Neural crest cell (in vitro differentiated cells): ENCODE measurements around the gene BASP1. TPM values are rescaled to one million over a fixed set of nuclear protein-coding genes. Genes with fewer than 3 reads are reported as not detected.

Experiments used
- DNase-seq: peaks from one replicate; pipeline ENCODE4 v3.0.0; 2021; ENCODE audit warnings: low read depth, mixed read lengths, low spot score
- H3K27ac Mint-ChIP-seq: one replicate; pipeline ENCODE4 v1.8.0; 2021; ENCODE audit warnings: mild to moderate bottlenecking, mixed read lengths; ENCODE audit not compliant: unreplicated experiment
- H3K27me3 Mint-ChIP-seq: 2 replicates; pipeline ENCODE4 v1.8.0; 2021; ENCODE audit warnings: low read depth, mild to moderate bottlenecking, mixed read lengths
- H3K36me3 Mint-ChIP-seq: 2 replicates; pipeline ENCODE4 v1.8.0; 2021; ENCODE audit warnings: low read depth, mild to moderate bottlenecking, mixed read lengths
- H3K4me1 Mint-ChIP-seq: 2 replicates; pipeline ENCODE4 v1.8.0; 2021; ENCODE audit warnings: mixed read lengths
- H3K4me3 Mint-ChIP-seq: one replicate; pipeline ENCODE4 v1.8.0; 2021; ENCODE audit warnings: mild to moderate bottlenecking, mixed read lengths
- H3K9me3 Mint-ChIP-seq: 2 replicates; pipeline ENCODE4 v1.8.0; 2021; ENCODE audit warnings: mixed read lengths
- CTCF ChIP-seq: fragments of 200-600 bp; sonication (generic); conservative IDR thresholded peaks from 2 replicates; pipeline ENCODE4 v1.5.0; 2021; ENCODE audit warnings: antibody characterized with exemption, mild to moderate bottlenecking
- total RNA-seq: library from RNA; stranded (reverse); gene quantifications from 2 replicates; pipeline ENCODE4 v1.2.1, GENCODE V29; 2021

Gene BASP1
- total RNA-seq, 1 donor from 2014 or later = 100 TPM

- TF ChIP-seq CTCF = peak; percentile 90
- peaks cover 23% of the 10 kb centered on the region for H3K4me1 Mint-ChIP-seq
- H3K9me3 Mint-ChIP-seq = no peaks in the 10 kb centered on the region
- H3K27me3 Mint-ChIP-seq = peaks cover 16% of the 10 kb centered on the region
- H3K4me3 Mint-ChIP-seq = peak overlapping the region; percentile 91
- peak overlapping the region; percentile 54 for H3K27ac Mint-ChIP-seq
- H3K36me3 Mint-ChIP-seq = peaks cover 3% of the 10 kb centered on the region
- peak; percentile 81 for DNase-seq
Observed at GRCh38 chr5:17216176-17216973, 1.1 kb upstream of the BASP1 start.

- Mint-ChIP-seq H3K36me3 (peaks cover 3% of the 10 kb centered on the region), H3K9me3 (no peaks in the 10 kb centered on the region), H3K27me3 (peaks cover 16% of the 10 kb centered on the region)
Observed at GRCh38 chr5:17216974-17217492, 398 bp upstream of the BASP1 start.

GRCh38 chr5:17218353-17219005 is 1.0 kb downstream of the BASP1 start:
- Mint-ChIP-seq H3K4me3 (peak overlapping the region; percentile 99), H3K36me3 (peaks cover 3% of the 10 kb centered on the region), H3K9me3 (no peaks in the 10 kb centered on the region), H3K27me3 (peaks cover 16% of the 10 kb centered on the region), H3K27ac (peak overlapping the region; percentile 99), H3K4me1 (peaks cover 38% of the 10 kb centered on the region)
- peak; percentile 22 for DNase-seq
- TF ChIP-seq CTCF = no peak

More at GRCh38 chr5:17216974-17217492, 398 bp upstream of the BASP1 start:
- DNase-seq = peak; percentile 50
- Mint-ChIP-seq H3K27ac (peak overlapping the region; percentile 39), H3K4me3 (peak overlapping the region; percentile 91), H3K4me1 (peaks cover 23% of the 10 kb centered on the region)
- TF ChIP-seq CTCF = no peak

- no peaks in the 10 kb centered on the region for H3K9me3 Mint-ChIP-seq
- peak overlapping the region; percentile 99 for H3K27ac Mint-ChIP-seq
- peak; percentile 51 for DNase-seq
- peak overlapping the region; percentile 99 for H3K4me3 Mint-ChIP-seq
- TF ChIP-seq CTCF = no peak
- peaks cover 3% of the 10 kb centered on the region for H3K36me3 Mint-ChIP-seq
- H3K4me1 Mint-ChIP-seq = peaks cover 43% of the 10 kb centered on the region
- H3K27me3 Mint-ChIP-seq = peaks cover 16% of the 10 kb centered on the region
Observed at GRCh38 chr5:17219006-17219422, 1.6 kb downstream of the BASP1 start.

- Mint-ChIP-seq H3K4me1 (peaks cover 47% of the 10 kb centered on the region), H3K27ac (peak overlapping the region; percentile 99), H3K9me3 (no peaks in the 10 kb centered on the region), H3K4me3 (peak overlapping the region; percentile 99), H3K36me3 (peaks cover 3% of the 10 kb centered on the region), H3K27me3 (peaks cover 16% of the 10 kb centered on the region)
- TF ChIP-seq CTCF = no peak
- DNase-seq = no peak
Observed at GRCh38 chr5:17219469-17219868, 2.0 kb downstream of the BASP1 start.
